Measurements from ENCODE around the gene THG1L. TPM values are rescaled to one million over a fixed set of nuclear protein-coding genes. Genes with fewer than 3 reads are reported as not detected.

Gene THG1L
- total and polyA plus RNA-seq, 2 of the 13 experiments (the other 11 are each of a cell fraction or from before 2014, with no cell fraction given), result 16.6 to 17.2 TPM

DNA sequence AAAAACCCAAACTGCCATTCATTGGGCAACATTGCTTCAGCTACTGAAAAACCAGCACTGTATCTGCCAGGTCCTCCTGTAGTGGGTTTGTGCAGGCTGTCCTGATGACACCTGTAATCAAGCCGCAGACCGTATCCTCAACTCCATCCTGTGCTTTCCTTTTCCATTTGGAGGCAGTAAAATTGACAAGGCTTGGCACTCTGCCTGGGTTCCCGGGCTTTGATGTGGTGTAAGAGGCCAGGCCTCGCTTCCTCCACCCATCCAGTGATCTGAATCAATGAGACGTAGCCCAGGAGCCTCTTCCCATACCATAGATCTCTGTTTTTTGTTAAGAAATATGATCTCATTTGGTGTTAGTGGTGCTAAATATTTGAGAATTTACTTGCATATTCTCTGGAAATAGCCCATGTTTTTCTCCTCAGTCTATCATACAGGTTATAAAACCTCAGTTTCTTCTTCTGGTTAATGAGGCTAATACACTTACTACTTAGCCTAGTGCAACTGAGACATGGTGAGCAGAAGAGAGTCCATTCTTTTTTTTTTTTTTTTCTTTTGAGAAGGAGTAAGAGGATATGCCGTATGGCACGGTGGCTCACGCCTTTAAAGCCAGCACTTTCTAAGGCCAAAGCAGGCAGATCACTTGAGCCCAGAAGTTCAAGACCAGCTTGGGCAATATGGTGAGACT, 47.0 kb downstream of the THG1L start:
- Histone ChIP-seq H3K4me1 (ENCODE audit: insufficient read depth, low read length) (peaks cover 6% of the 10 kb centered on the region; the same call in 1 of the 2 replicates), H3K27me3 (ENCODE audit: control insufficient read depth in 1 of 2, insufficient read depth in 2 of 2, low read length in 2 of 2) (no peaks in the 10 kb centered on the region), H2AFZ (ENCODE audit: low read length) (no peak overlapping the region), H3K4me2 (ENCODE audit: low read depth, low read length) (no peak overlapping the region), H3K9me3 (ENCODE audit: low read length) (no peaks in the 10 kb centered on the region), H3K27ac (ENCODE audit: extremely low read length, insufficient read depth, low read length) (no peak overlapping the region), H3K36me3 (replicated peaks in 1 of 2; ENCODE audit: control insufficient read depth in 1 of 2, insufficient read depth in 2 of 2, low read length in 2 of 2) (no peaks in the 10 kb centered on the region), H3K79me2 (ENCODE audit: insufficient read depth, low read length) (no peaks in the 10 kb centered on the region), H3K9ac (ENCODE audit: insufficient read depth, low read depth, low read length) (no peak overlapping the region), H3K4me3 (replicated peaks in 1 of 3; ENCODE audit: insufficient read depth in 1 of 3, low read depth in 2 of 3, low read length in 3 of 3) (no peak overlapping the region), H4K20me1 (ENCODE audit: insufficient read depth, low read length) (no peaks in the 10 kb centered on the region)
- ChIA-PET CTCF (ENCODE audit: low intra/inter-chr PET ratio, low total read pairs) (no interaction called here), POLR2A (no interaction called here)
- in situ Hi-C loops (cut with HindIII; ENCODE audit: extremely low pct_ligation_motif_present, low pct_unique_long_range_greater_than_20kb) (no loop called here), intact Hi-C loops (cut with micrococcal nuclease; ENCODE audit: unreplicated experiment) (no loop called here)
- ATAC-seq (peak; percentile 56), FAIRE-seq (no peak), DNase-seq (ENCODE audit: low spot score) (peak; percentile 56)
- 37% methylated on average over 8 of the region's 8 CpGs for WGBS (ENCODE audit: low lambda C conversion rate)
- TF ChIP-seq KMT2B (CRISPR knock-in tag; IDR thresholded peaks at IDR 0.05), result no peak
- TF ChIP-seq MATR3 (CRISPR knock-in tag; IDR thresholded peaks at IDR 0.05), result no peak
- TF ChIP-seq TCF7 (IDR thresholded peaks at IDR 0.05; ENCODE audit: low read depth), result peak; percentile 46; the same call in 1 of the 2 replicates
- TF ChIP-seq HDAC6 (IDR thresholded peaks at IDR 0.05; ENCODE audit: low read depth, low read length), result no peak
- BruUV-seq (replicated peaks), result no TSS peak

DNA sequence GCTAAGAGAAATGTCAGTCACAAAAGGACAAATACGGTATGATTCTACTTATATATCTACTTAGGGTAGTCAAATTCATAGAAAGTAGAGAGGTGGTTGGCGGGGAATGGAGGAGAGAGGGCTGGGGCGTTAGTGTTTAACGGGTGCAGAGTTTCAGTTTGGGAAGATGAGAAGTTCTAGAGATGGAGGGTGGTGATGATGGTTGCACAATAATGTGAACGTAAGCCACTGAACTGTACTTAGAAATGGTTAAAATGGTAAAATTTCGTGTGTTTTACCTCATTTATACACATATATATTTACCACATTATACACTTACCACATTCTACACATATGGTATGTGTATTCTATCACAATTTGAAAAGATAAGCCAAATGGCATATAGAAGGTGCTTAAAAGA, 48.0 kb downstream of the THG1L start:
- no peak for ATAC-seq
- no peaks in the 10 kb centered on the region for H4K20me1 ChIP-seq (ENCODE audit: insufficient read depth, low read length)
- in situ Hi-C loops (cut with HindIII; ENCODE audit: extremely low pct_ligation_motif_present, low pct_unique_long_range_greater_than_20kb) (no loop called here), intact Hi-C loops (cut with micrococcal nuclease; ENCODE audit: unreplicated experiment) (no loop called here)
- ChIA-PET CTCF (ENCODE audit: low intra/inter-chr PET ratio, low total read pairs) (no interaction called here), POLR2A (no interaction called here)
- no peak overlapping the region for H3K27ac ChIP-seq (ENCODE audit: extremely low read length, insufficient read depth, low read length)
- no peak overlapping the region for H2AFZ ChIP-seq (ENCODE audit: low read length)
- no TSS peak for BruUV-seq (replicated peaks)
- WGBS (ENCODE audit: low lambda C conversion rate), result 54% methylated on average over 6 of the region's 6 CpGs
- DNase-seq (ENCODE audit: low spot score), result no peak
- no peaks in the 10 kb centered on the region for H3K27me3 ChIP-seq (ENCODE audit: control insufficient read depth in 1 of 2, insufficient read depth in 2 of 2, low read length in 2 of 2)
- H3K4me3 ChIP-seq (replicated peaks in 1 of 3; ENCODE audit: insufficient read depth in 1 of 3, low read depth in 2 of 3, low read length in 3 of 3), result no peak overlapping the region
- H3K4me1 ChIP-seq (ENCODE audit: insufficient read depth, low read length), result peaks cover 6% of the 10 kb centered on the region; the same call in 1 of the 2 replicates
- H3K9ac ChIP-seq (ENCODE audit: insufficient read depth, low read depth, low read length), result no peak overlapping the region
- no peaks in the 10 kb centered on the region for H3K79me2 ChIP-seq (ENCODE audit: insufficient read depth, low read length)
- FAIRE-seq, result no peak
- no peaks in the 10 kb centered on the region for H3K9me3 ChIP-seq (ENCODE audit: low read length)
- no peaks in the 10 kb centered on the region for H3K36me3 ChIP-seq (replicated peaks in 1 of 2; ENCODE audit: control insufficient read depth in 1 of 2, insufficient read depth in 2 of 2, low read length in 2 of 2)
- no peak overlapping the region for H3K4me2 ChIP-seq (ENCODE audit: low read depth, low read length)
- no peak for TF ChIP-seq ZNF589 (CRISPR knock-in tag; conservative IDR thresholded peaks at IDR 0.05)
- TF ChIP-seq ZNF318 (CRISPR knock-in tag; IDR thresholded peaks at IDR 0.05), result no peak

Data from HepG2 (cell line).